Measurements from ENCODE around the gene TTLL5.

GRCh38 chr14:75864352-75864751, 203.3 kb downstream of the TTLL5 start:
- TF ChIP-seq CTCF (IDR thresholded peaks at IDR 0.05), result no peak
- no peak for TF ChIP-seq POLR2A (IDR thresholded peaks at IDR 0.05)
- TF ChIP-seq EP300 (IDR thresholded peaks at IDR 0.05), result no peak

All from tibial nerve (tissue), 4 donors.